GM12878 (cell line): ENCODE data around the gene GH1. TPM values are rescaled to one million over a fixed set of nuclear protein-coding genes. Genes with fewer than 3 reads are reported as not detected.
"Not testable (repeated sequence)": the region's sequence is repeated elsewhere in the genome, so short reads cannot be mapped to it uniquely, and the experiment has no call there.

Source experiments
- ATAC-seq: fragments of 200-7000 bp; cut with Tn5 transposase; 3 replicates; pipeline ENCODE4 v1.9.1; 2020; ENCODE audit warnings: mild to moderate bottlenecking, moderate library complexity
- BruUV-seq: library from RNA; stranded (reverse); fragments of 400-500 nt; replicated peaks from 2 replicates; lab custom pipeline; 2021; lab: Mats Ljungman, UMichigan
- CTCF ChIA-PET: fragments of 300-600 bp; sonication (Branson Sonifier 250); formaldehyde crosslinking; extraction: SDS; loops from one replicate; lab custom pipeline; 2021; ENCODE audit warnings: inconsistent platforms; lab: Yijun Ruan, JAX
- POLR2A ChIA-PET: fragments of 350-600 bp; formaldehyde crosslinking; extraction: SDS; loops from one replicate; lab custom pipeline; 2021; ENCODE audit warnings: inconsistent platforms; lab: Charles Lee
- RAD21 ChIA-PET: fragments of 300-600 bp; sonication (Branson Sonifier 250); formaldehyde crosslinking; loops from one replicate; lab custom pipeline; 2023; ENCODE audit warnings: antibody characterized with exemption; ENCODE audit not compliant: unreplicated experiment; lab: Charles Lee
- SMC1A ChIA-PET: fragments of 300-600 bp; sonication (Branson Sonifier 250); formaldehyde crosslinking; loops from one replicate; lab custom pipeline; 2023; ENCODE audit not compliant: unreplicated experiment, uncharacterized antibody; lab: Charles Lee
- DNase-seq: peaks from one replicate; pipeline ENCODE4 v3.0.0-alpha.2; 2011; ENCODE audit warnings: low read depth, low spot score
- FAIRE-seq: peaks from 3 replicates; lab custom pipeline; 2011; peaks lifted over from hg19 to GRCh38; lab: Jason Lieb, UNC
- H2AFZ ChIP-seq: 2 replicates; pipeline ENCODE4 v1.6.0; 2011; ENCODE audit warnings: low read depth, low read length, control low read depth; ENCODE audit not compliant: control insufficient read depth
- H3K27ac ChIP-seq: 2 replicates; pipeline ENCODE4 v1.5.1; 2011; ENCODE audit warnings: control low read depth; ENCODE audit not compliant: control insufficient read depth, insufficient read depth
- H3K27me3 ChIP-seq, 2 experiments: replicated peaks in 1 of 2; 2 replicates each; pipeline versions ENCODE4 v1.6.0 to v1.6.1; 2011; ENCODE audit warnings: low read length in 1 of 2; ENCODE audit not compliant: control insufficient read depth in 2 of 2, insufficient read depth in 2 of 2
- H3K36me3 ChIP-seq, 2 experiments: 2 replicates each; pipeline ENCODE4 v1.5.1; 2011; ENCODE audit warnings: low read length in 1 of 2; ENCODE audit not compliant: control insufficient read depth in 2 of 2, insufficient read depth in 2 of 2
- H3K4me1 ChIP-seq: 2 replicates; pipeline ENCODE4 v1.6.1; 2011; ENCODE audit warnings: mild to moderate bottlenecking, low read length, moderate library complexity, mixed read lengths; ENCODE audit not compliant: control insufficient read depth, insufficient read depth
- H3K4me2 ChIP-seq: 2 replicates; pipeline ENCODE4 v1.6.0; 2011; ENCODE audit warnings: control low read depth; ENCODE audit not compliant: control insufficient read depth, insufficient read depth
- H3K4me3 ChIP-seq: fragments of 200-600 bp; sonication (generic); 2 replicates; pipeline ENCODE4 v1.5.1; 2016
- H3K79me2 ChIP-seq: 2 replicates; pipeline ENCODE4 v1.6.0; 2011; ENCODE audit warnings: low read length; ENCODE audit not compliant: control insufficient read depth, insufficient read depth
- H3K9ac ChIP-seq: 2 replicates; pipeline ENCODE4 v1.8.0; 2011; ENCODE audit warnings: low read length, control low read depth, mixed read lengths; ENCODE audit not compliant: control insufficient read depth, insufficient read depth
- H3K9me3 ChIP-seq: replicated peaks from 3 replicates; pipeline ENCODE4 v1.5.1; 2011; ENCODE audit warnings: mild to moderate bottlenecking, low read length; ENCODE audit not compliant: control insufficient read depth, insufficient read depth
- H4K20me1 ChIP-seq: 2 replicates; pipeline ENCODE4 v1.6.0; 2011; ENCODE audit not compliant: control insufficient read depth, insufficient read depth
- BHLHE40 ChIP-seq, 2 experiments: fragments of 450-650 bp in 1 of 2; IDR thresholded peaks; 2 replicates each; pipeline ENCODE4 v1.6.1; 2011 to 2017; ENCODE audit warnings: low read depth in 2 of 2, borderline replicate concordance in 1 of 2, improper control_type of control experiment in 1 of 2, low read length in 1 of 2, mild to moderate bottlenecking in 1 of 2
- IKZF2 ChIP-seq, 2 experiments: fragments of 450-650 bp; IDR thresholded peaks; 2 replicates each; pipeline ENCODE4 v1.6.1; 2017; ENCODE audit warnings: mild to moderate bottlenecking in 2 of 2, moderate library complexity in 2 of 2
- MEF2B ChIP-seq: fragments of 450-650 bp; IDR thresholded peaks from 2 replicates; pipeline ENCODE4 v1.6.1; 2018; ENCODE audit warnings: mild to moderate bottlenecking, moderate library complexity; ENCODE audit not compliant: partially characterized antibody, poor library complexity, severe bottlenecking
- MTA2 ChIP-seq: fragments of 450-650 bp; IDR thresholded peaks from 2 replicates; pipeline ENCODE4 v1.6.1; 2016; ENCODE audit warnings: low read depth, mild to moderate bottlenecking, moderate library complexity
- NBN ChIP-seq: fragments of 450-650 bp; IDR thresholded peaks from 2 replicates; pipeline ENCODE4 v1.6.1; 2016
- POU2F2 ChIP-seq: IDR thresholded peaks from 3 replicates; pipeline ENCODE4 v1.6.1; 2011; ENCODE audit warnings: low read depth, mild to moderate bottlenecking, low read length, borderline replicate concordance
- SPI1 ChIP-seq: IDR thresholded peaks from 2 replicates; pipeline ENCODE4 v1.6.1; 2011; ENCODE audit warnings: low read depth, mild to moderate bottlenecking, low read length, moderate library complexity, borderline replicate concordance; ENCODE audit not compliant: insufficient read depth
- SUPT20H ChIP-seq: IDR thresholded peaks from 2 replicates; pipeline ENCODE4 v1.6.1; 2011; ENCODE audit warnings: low read depth, mild to moderate bottlenecking, low read length, moderate library complexity, borderline replicate concordance; ENCODE audit not compliant: control insufficient read depth
- WGBS: methylation state at CpG from one replicate; pipeline ENCODE4 v1.1.6; 2016; ENCODE audit warnings: low lambda C conversion rate; ENCODE audit not compliant: insufficient replicate concordance, insufficient coverage; ENCODE audit errors: missing lambda C conversion rate; 5-methylcytosine and 5-hydroxymethylcytosine counted together
- in situ Hi-C: fragments of 300-500 bp; cut with MboI; formaldehyde crosslinking; loops from 9 replicates; pipeline ENCODE4 v1.14.3; 2018; ENCODE audit warnings: mixed read lengths
- intact Hi-C: fragments of 100-400 bp; cut with micrococcal nuclease; formaldehyde crosslinking; loops from one replicate; pipeline ENCODE4 v1.14.2; 2022; ENCODE audit not compliant: unreplicated experiment
- polyA plus RNA-seq, 11 experiments: library from polyadenylated mRNA; depleted of rRNA in 4 of 11; unstranded in 6 of 11; stranded (reverse) in 5 of 11; fragments of >200 nt; fragmentation: Nextera tagmentation in 4 of 11; fragmentation: Illumina TruSeq in 1 of 11; extraction: Ambion mirVana in 4 of 11; extraction: Trizol in 1 of 11; gene quantifications; 1 replicate in 1 of 11; 2 replicates in 10 of 11; pipeline versions ENCODE4 v1.2.1 to v1.2.3, GENCODE V29; 2011 to 2016; ENCODE audit warnings: inconsistent platforms in 2 of 11, missing spikeins in 2 of 11, low read depth in 1 of 11
- total RNA-seq, 4 experiments: library from RNA; depleted of rRNA in 3 of 4; stranded (reverse); fragments of >200 nt in 3 of 4; fragmentation: Illumina TruSeq in 1 of 4; extraction: Trizol in 1 of 4; gene quantifications; 2 replicates each; pipeline versions ENCODE4 v1.2.1 to v1.2.3, GENCODE V29; 2013 to 2021
- TF ChIP-seq, protein P1 (sequence below): fragments of 450-650 bp; IDR thresholded peaks from 2 replicates; pipeline ENCODE4 v1.6.1; 2017; ENCODE audit warnings: mild to moderate bottlenecking, moderate library complexity
- TF ChIP-seq, protein P2 (sequence below): fragments of 450-650 bp; IDR thresholded peaks from 2 replicates; pipeline ENCODE4 v1.6.1; 2017; ENCODE audit warnings: mild to moderate bottlenecking, low read depth, inconsistent platforms; ENCODE audit not compliant: poor library complexity, severe bottlenecking
- TF ChIP-seq, protein P3 (sequence below): fragments of 450-650 bp; IDR thresholded peaks from 2 replicates; pipeline ENCODE4 v1.6.1; 2017; ENCODE audit warnings: low read depth, mild to moderate bottlenecking, moderate library complexity

Gene GH1
- total and polyA plus RNA-seq, 10 of the 15 experiments (the other 5 are each of a cell fraction or from before 2014, with no cell fraction given), result 0.13 to 0.42 TPM; not detected in 8

DNA sequence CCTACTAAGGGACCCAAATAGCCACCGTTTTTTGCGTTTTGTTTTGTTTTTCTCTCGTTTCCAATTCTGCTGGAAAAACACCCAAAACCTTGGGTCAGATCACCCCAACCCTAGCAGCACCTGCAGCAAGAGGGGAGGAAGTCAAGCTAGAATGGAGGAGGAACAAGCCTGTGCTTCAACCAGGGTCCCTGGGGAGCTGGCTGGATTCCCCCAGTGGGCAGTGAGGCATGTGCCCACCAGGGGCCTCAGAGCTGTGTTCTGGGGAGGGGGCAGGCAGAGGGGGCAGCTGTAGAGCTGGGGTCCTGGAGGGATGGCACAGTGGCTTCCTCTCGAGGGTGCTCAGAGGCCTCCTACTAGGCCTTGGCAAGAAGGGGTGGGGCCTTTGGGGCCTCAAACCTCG, 7.0 kb upstream of the GH1 start (continued):
- no peak for TF ChIP-seq SUPT20H

DNA sequence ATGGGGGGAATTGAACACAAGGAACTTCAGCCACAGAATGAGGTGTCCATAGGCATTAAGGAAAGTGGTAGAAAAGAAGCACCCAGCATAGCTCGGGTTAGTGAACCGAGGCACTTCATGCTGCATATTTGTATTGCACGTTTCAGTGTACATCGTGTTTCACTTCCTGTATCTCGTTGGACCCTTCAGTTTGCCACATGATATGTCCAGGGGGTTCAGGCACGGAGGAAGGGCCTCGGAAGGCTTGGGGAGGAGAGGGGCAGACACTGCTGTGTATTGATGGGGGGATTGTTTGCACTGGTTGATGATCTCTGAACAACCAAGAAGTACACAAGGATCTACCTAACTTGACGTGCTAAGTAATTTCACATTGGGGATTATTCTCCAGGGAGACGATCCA, 3.8 kb upstream of the GH1 start:
- BruUV-seq, H3K9me3 ChIP-seq, H3K9ac ChIP-seq, intact Hi-C loops, H3K4me3 ChIP-seq, H3K27me3 ChIP-seq, H3K36me3 ChIP-seq, DNase-seq, H4K20me1 ChIP-seq, H3K79me2 ChIP-seq: not testable (repeated sequence)
- Histone ChIP-seq H3K4me2 (peak overlapping the region; percentile 47), H2AFZ (peak overlapping the region; percentile 71), H3K4me1 (peaks cover 19% of the 10 kb centered on the region), H3K27ac (peak overlapping the region; percentile 62; the same call in 1 of the 2 replicates)
- 2% methylated on average over 9 of the region's 9 CpGs for WGBS
- ATAC-seq (peak; percentile 80), FAIRE-seq (peak; percentile 62)
- peak; percentile 79 for TF ChIP-seq SPI1
- TF ChIP-seq, protein P1, sequence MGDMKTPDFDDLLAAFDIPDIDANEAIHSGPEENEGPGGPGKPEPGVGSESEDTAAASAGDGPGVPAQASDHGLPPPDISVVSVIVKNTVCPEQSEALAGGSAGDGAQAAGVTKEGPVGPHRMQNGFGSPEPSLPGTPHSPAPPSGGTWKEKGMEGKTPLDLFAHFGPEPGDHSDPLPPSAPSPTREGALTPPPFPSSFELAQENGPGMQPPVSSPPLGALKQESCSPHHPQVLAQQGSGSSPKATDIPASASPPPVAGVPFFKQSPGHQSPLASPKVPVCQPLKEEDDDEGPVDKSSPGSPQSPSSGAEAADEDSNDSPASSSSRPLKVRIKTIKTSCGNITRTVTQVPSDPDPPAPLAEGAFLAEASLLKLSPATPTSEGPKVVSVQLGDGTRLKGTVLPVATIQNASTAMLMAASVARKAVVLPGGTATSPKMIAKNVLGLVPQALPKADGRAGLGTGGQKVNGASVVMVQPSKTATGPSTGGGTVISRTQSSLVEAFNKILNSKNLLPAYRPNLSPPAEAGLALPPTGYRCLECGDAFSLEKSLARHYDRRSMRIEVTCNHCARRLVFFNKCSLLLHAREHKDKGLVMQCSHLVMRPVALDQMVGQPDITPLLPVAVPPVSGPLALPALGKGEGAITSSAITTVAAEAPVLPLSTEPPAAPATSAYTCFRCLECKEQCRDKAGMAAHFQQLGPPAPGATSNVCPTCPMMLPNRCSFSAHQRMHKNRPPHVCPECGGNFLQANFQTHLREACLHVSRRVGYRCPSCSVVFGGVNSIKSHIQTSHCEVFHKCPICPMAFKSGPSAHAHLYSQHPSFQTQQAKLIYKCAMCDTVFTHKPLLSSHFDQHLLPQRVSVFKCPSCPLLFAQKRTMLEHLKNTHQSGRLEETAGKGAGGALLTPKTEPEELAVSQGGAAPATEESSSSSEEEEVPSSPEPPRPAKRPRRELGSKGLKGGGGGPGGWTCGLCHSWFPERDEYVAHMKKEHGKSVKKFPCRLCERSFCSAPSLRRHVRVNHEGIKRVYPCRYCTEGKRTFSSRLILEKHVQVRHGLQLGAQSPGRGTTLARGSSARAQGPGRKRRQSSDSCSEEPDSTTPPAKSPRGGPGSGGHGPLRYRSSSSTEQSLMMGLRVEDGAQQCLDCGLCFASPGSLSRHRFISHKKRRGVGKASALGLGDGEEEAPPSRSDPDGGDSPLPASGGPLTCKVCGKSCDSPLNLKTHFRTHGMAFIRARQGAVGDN, result peak; percentile 75
- peak; percentile 45; the same call in 1 of the 2 replicates for TF ChIP-seq MTA2
- TF ChIP-seq MEF2B, result peak; percentile 80
- TF ChIP-seq IKZF2 (IDR thresholded peaks at IDR 0.05), result peak; percentile 52 to 65; a peak in 3 of 4 replicates
- TF ChIP-seq BHLHE40 (IDR thresholded peaks at IDR 0.05; ENCODE audit: borderline replicate concordance in 1 of 2, low read depth in 2 of 2, low read length in 1 of 2), result peak; percentile 52 to 91; a peak in 3 of 4 replicates
- TF ChIP-seq POU2F2, result 0 out of 3 replicates have a peak, but pooled peaks have one; percentile 32
- TF ChIP-seq NBN, result 0 out of 2 replicates have a peak, but pooled peaks have one; percentile 65
- TF ChIP-seq, protein P2, sequence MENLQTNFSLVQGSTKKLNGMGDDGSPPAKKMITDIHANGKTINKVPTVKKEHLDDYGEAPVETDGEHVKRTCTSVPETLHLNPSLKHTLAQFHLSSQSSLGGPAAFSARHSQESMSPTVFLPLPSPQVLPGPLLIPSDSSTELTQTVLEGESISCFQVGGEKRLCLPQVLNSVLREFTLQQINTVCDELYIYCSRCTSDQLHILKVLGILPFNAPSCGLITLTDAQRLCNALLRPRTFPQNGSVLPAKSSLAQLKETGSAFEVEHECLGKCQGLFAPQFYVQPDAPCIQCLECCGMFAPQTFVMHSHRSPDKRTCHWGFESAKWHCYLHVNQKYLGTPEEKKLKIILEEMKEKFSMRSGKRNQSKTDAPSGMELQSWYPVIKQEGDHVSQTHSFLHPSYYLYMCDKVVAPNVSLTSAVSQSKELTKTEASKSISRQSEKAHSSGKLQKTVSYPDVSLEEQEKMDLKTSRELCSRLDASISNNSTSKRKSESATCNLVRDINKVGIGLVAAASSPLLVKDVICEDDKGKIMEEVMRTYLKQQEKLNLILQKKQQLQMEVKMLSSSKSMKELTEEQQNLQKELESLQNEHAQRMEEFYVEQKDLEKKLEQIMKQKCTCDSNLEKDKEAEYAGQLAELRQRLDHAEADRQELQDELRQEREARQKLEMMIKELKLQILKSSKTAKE, result peak; percentile 20
- TF ChIP-seq, protein P3, sequence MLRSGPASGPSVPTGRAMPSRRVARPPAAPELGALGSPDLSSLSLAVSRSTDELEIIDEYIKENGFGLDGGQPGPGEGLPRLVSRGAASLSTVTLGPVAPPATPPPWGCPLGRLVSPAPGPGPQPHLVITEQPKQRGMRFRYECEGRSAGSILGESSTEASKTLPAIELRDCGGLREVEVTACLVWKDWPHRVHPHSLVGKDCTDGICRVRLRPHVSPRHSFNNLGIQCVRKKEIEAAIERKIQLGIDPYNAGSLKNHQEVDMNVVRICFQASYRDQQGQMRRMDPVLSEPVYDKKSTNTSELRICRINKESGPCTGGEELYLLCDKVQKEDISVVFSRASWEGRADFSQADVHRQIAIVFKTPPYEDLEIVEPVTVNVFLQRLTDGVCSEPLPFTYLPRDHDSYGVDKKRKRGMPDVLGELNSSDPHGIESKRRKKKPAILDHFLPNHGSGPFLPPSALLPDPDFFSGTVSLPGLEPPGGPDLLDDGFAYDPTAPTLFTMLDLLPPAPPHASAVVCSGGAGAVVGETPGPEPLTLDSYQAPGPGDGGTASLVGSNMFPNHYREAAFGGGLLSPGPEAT, result peak; percentile 52; the same call in 1 of the 2 replicates
- in situ Hi-C loops, result loop anchor here (5.0 kb wide), 2 partner anchors 100 to 210 kb away; partner anchors contain the start of genes ERN1 and ICAM2
- ChIA-PET POLR2A (interaction anchor here (0.6 to 1.5 kb wide), 7 partner anchors 9 to 1236 kb away, joined by 3 to 15 read pairs (median 4); partner anchors contain the start of genes CD79B and POLG2), CTCF (interaction anchor here (0.6 to 17.4 kb wide), 13 partner anchors 9 to 211 kb away, joined by 3 to 481 read pairs (median 5); partner anchors contain the start of gene CD79B), RAD21 (interaction anchor here (1.2 to 9.2 kb wide), 7 partner anchors 11 to 210 kb away, joined by 3 to 288 read pairs (median 13); partner anchors contain the start of genes CD79B and ICAM2), SMC1A (interaction anchor here (0.7 to 14.0 kb wide), 9 partner anchors 9 to 212 kb away, joined by 3 to 248 read pairs (median 6); partner anchors contain the start of genes CD79B and ICAM2)
